SK-N-MC (cell line): ENCODE data around the gene LRP1B.

Experiments
- EZH2 ChIP-seq: fragments of 200-600 bp; sonication (generic); IDR thresholded peaks from one replicate; pipeline ENCODE4 v1.6.1; 2017; ENCODE audit warnings: antibody characterized with exemption
- FOXP2 ChIP-seq: optimal IDR thresholded peaks from 2 replicates; pipeline ENCODE3; 2011; ENCODE audit warnings: mild to moderate bottlenecking, moderate library complexity; ENCODE audit not compliant: insufficient read depth; ENCODE audit errors: extremely low read length, control extremely low read depth
- POLR2AphosphoS5 ChIP-seq: IDR thresholded peaks from 2 replicates; pipeline ENCODE4 v1.6.1; 2012; ENCODE audit warnings: mild to moderate bottlenecking, low read depth, low read length, borderline replicate concordance

DNA sequence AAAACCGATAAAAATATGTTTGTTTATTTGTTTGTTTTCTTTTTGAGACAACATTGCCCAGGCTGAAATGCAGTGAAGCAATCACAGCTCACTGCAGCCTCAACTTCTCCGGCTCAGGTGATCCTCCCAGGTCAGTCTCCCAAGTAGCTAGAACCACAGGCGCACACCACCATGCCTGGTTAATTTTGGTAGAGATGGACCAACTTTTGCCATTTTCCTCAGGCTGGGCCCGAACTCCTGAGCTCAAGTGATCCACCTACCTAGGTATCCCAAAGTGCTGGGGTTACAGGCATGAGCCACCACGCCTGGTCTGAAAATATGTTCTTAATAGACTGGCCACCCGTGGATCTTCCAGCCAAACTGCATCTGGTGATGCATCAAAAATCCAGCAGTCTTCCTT is 1867.9 kb downstream of the LRP1B start:
- TF ChIP-seq EZH2 (no peak), POLR2AphosphoS5 (no peak), FOXP2 (no peak)
